AG04449 (cell line): ENCODE measurements around the gene ZNF496.

ENCODE experiments used
- CTCF ChIA-PET: fragments of 350-600 bp; formaldehyde crosslinking; extraction: SDS; loops from one replicate; lab custom pipeline; 2021; ENCODE audit warnings: antibody characterized with exemption; lab: Yijun Ruan, JAX
- POLR2A ChIA-PET: fragments of 400-600, 350-600 bp; formaldehyde crosslinking; extraction: SDS; loops from one replicate; lab custom pipeline; 2020; ENCODE audit warnings: antibody characterized with exemption, inconsistent platforms; lab: Yijun Ruan, JAX
- DNase-seq: peaks from one replicate; pipeline ENCODE4 v3.0.0-alpha.2; 2010; ENCODE audit warnings: low read depth, low spot score
- H3K4me3 ChIP-seq: 2 replicates; pipeline ENCODE4 v1.5.1; 2011; ENCODE audit warnings: low read depth, mild to moderate bottlenecking, control low read depth, low read length
- TF ChIP-seq, protein P1 (sequence below): IDR thresholded peaks from one replicate; pipeline ENCODE4 v1.5.1; 2011; ENCODE audit warnings: mild to moderate bottlenecking, moderate library complexity, low read length, control low read depth, inconsistent platforms; ENCODE audit not compliant: insufficient read depth; ENCODE audit errors: missing control alignments

The ZNF496 gene

DNA sequence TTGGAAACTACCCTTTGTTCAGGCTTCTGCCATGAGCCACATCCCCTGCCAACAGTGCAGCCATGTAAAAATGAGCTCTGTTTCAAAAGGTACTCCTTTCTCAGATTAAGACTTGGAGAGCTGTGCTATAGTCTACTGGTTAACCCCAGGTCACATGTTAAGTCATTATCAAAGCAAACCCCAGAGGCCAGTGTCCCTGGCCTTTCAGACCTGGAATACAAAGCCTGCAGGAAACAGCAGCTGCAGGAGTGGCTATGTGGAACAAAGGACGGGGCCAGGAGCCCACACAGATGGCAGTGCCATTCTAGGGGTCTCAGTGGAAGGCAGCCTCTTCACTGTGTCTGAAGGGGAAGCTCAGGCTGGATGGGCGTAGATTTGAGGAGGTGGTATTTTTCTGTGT, 6.7 kb downstream of the ZNF496 start:
- no peak for DNase-seq
- ChIA-PET POLR2A (no interaction called here), CTCF (no interaction called here)
- TF ChIP-seq, protein P1, sequence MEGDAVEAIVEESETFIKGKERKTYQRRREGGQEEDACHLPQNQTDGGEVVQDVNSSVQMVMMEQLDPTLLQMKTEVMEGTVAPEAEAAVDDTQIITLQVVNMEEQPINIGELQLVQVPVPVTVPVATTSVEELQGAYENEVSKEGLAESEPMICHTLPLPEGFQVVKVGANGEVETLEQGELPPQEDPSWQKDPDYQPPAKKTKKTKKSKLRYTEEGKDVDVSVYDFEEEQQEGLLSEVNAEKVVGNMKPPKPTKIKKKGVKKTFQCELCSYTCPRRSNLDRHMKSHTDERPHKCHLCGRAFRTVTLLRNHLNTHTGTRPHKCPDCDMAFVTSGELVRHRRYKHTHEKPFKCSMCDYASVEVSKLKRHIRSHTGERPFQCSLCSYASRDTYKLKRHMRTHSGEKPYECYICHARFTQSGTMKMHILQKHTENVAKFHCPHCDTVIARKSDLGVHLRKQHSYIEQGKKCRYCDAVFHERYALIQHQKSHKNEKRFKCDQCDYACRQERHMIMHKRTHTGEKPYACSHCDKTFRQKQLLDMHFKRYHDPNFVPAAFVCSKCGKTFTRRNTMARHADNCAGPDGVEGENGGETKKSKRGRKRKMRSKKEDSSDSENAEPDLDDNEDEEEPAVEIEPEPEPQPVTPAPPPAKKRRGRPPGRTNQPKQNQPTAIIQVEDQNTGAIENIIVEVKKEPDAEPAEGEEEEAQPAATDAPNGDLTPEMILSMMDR: no peak
- no peak overlapping the region for H3K4me3 ChIP-seq

DNA sequence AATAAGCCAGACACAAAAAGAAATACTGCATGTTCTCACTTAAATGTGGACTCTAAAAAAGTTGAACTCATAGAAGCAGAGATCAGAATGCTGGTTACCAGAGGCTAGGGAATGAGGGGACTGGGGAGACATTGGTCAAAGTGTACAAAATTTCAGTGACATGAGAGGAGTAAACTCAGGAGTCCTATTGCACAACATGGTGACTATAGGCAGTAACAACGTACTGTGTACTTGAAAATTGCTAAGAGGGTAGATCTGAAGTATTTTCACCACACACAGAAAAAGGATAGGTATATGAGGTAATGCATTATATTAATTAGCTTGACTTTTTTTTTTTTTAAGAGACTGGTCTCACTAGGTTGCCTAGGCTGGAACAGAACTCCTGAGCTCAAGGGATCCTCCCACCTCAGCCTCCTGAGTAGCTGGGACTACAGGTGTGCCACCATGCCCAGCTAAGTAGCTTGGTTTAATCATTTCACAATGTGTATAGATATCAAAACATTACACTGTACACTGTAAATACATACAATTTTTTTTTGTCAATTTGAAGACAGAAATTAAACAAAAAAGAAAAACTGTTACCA, 7.4 kb downstream of the ZNF496 start:
- no peak for DNase-seq
- no peak overlapping the region for H3K4me3 ChIP-seq
- TF ChIP-seq, protein P1: no peak
- ChIA-PET CTCF (no interaction called here), POLR2A (no interaction called here)

DNA sequence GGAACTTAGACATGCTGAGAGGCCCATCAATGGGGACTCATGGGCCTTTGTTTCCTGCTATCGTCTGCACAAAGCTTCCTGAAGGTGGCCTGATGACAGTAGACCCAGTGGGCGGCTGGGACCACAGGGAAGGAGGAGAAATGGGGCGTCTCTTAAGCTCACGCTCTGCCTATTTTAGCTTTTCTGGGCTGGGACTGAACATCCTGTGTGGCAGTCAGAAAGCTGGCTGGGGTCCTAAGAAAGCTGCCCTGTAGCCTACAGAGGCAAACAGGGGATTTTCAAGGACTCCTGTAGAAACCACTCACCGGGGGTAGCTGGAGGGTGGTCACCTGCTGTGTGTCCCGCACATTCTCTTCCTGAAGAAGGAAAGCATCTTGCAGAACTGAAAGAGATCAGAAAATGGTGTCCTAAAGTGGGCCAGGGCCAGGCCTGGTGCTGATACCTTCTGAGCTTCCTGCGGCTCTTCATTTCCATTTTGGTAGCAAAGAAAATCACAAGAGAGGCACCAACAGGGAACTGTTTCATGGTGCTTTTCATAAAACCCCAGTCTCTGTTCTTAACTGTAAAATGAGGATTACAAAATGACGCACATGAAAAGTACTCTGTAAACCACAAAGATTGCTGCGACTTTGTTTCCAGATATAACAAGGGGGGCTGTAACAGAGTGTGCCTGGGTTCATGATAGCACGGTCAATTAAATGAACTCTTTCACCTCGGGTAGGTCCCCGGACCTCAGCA, 8.6 kb downstream of the ZNF496 start:
- no peak overlapping the region for H3K4me3 ChIP-seq
- POLR2A ChIA-PET: interaction anchor here (0.6 kb wide), 1 partner anchor 11 kb away, joined by 3 read pairs; no protein-coding TSS in a partner anchor
- CTCF ChIA-PET: no interaction called here
- no peak for DNase-seq
- TF ChIP-seq, protein P1: no peak

DNA sequence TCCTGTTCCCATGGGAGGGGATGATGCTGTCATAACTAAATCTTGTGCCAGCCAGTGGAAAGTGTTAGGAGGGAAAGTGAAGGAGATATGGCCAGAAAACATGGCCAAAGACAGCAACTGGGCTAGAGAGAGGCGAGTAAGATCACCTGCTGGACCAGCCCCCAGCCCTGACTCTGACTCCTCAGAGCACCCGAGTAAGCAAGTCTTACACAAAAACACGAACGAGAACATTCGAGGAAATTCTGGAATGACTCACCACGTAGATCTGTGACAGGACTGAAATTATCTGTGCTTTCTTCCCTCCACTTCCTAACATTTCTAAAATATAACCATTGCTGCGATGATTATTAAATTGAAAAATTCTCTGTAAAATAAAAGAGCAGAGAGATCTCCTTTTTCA, 9.2 kb downstream of the ZNF496 start:
- TF ChIP-seq, protein P1: no peak
- H3K4me3 ChIP-seq: no peak overlapping the region
- no peak for DNase-seq
- ChIA-PET POLR2A (no interaction called here), CTCF (no interaction called here)

DNA sequence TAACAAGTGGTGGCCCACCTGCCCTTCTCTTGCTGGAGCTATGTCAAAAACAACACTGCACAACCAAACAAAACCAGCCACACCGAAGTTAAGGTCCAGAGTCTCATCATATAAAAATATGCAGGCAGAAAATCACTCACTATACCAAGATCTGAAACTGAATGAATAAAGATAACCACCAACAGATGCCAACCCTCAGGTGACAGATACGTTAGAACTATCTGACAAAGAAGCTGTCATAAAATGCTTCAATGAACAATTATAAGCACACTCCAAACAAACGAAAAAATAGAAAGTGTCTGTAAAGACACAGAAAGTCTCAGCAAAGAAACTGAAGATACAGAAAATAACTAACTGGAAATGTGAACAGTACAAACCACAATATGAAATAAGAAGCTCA, 14.0 kb downstream of the ZNF496 start:
- TF ChIP-seq, protein P1: no peak
- ChIA-PET CTCF (interaction anchor here (1.0 to 1.5 kb wide), 2 partner anchors 11 to 13 kb away, joined by 4 to 5 read pairs; no protein-coding TSS in a partner anchor), POLR2A (no interaction called here)
- no peak for DNase-seq
- H3K4me3 ChIP-seq: no peak overlapping the region

DNA sequence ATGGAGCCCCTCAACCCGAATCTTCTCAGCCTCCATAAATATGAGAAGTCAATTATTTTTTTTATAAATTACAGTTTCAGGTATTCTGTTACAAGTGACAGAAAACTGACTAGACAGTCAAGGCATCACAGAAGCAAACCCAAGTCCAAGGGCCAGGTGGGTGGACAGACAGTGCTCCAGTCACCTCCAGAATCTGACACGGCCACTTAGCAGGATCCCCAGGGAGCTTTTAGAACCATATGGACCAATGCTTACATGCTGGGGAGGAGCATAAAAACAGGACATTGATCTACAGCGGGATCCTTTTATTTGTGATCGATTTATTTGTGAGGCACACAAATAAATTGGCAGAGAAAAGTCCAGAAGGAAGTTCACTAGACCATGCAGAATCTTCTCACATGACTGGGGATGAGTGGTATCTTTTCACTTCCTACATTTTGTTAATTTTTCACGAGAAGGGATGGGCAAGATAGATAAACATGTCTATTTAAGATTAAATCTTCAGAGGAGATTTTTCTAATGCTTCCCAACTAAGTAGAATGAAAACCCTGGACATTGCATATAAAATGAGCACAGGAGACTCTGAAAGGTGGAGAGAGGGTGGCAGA, 15.0 kb downstream of the ZNF496 start:
- TF ChIP-seq, protein P1: no peak
- DNase-seq: no peak
- no peak overlapping the region for H3K4me3 ChIP-seq
- ChIA-PET POLR2A (no interaction called here), CTCF (no interaction called here)
